Neural cell (in vitro differentiated cells): ENCODE measurements around the gene ARNT2.

Experiments used
- CTCF ChIP-seq: fragments of 450-650 bp; IDR thresholded peaks from 2 replicates; pipeline ENCODE4 v1.5.1; 2014; ENCODE audit warnings: antibody characterized with exemption, mild to moderate bottlenecking, moderate library complexity; ENCODE audit not compliant: poor library complexity, severe bottlenecking
- EP300 ChIP-seq: fragments of 450-650 bp; conservative IDR thresholded peaks from 2 replicates; pipeline ENCODE4 v1.6.1; 2014; ENCODE audit warnings: antibody characterized with exemption, mild to moderate bottlenecking, moderate library complexity; ENCODE audit not compliant: poor library complexity, severe bottlenecking
- EZH2 ChIP-seq: fragments of 200-600, 300-800 bp; shearing (Covaris generic), sonication (generic); IDR thresholded peaks from 2 replicates; pipeline ENCODE4 v1.6.1; 2014; ENCODE audit warnings: antibody characterized with exemption, low read length, borderline replicate concordance, mild to moderate bottlenecking; ENCODE audit not compliant: insufficient read depth, poor library complexity, severe bottlenecking
- MXI1 ChIP-seq: fragments of 450-650 bp; conservative IDR thresholded peaks from 2 replicates; pipeline ENCODE4 v1.6.1; 2014; ENCODE audit warnings: antibody characterized with exemption, mild to moderate bottlenecking; ENCODE audit not compliant: poor library complexity, severe bottlenecking
- POLR2AphosphoS5 ChIP-seq: IDR thresholded peaks from 2 replicates; pipeline ENCODE4 v1.6.1; 2012
- REST ChIP-seq: IDR thresholded peaks from 2 replicates; pipeline ENCODE4 v1.6.1; 2012; ENCODE audit warnings: borderline replicate concordance
- TAF1 ChIP-seq: IDR thresholded peaks from 2 replicates; pipeline ENCODE4 v1.6.1; 2012; ENCODE audit warnings: low read depth

GRCh38 chr15:80587007-80587406 lies 182.8 kb downstream of the ARNT2 start:
- no peak for TF ChIP-seq CTCF
- no peak for TF ChIP-seq POLR2AphosphoS5
- TF ChIP-seq EZH2 = no peak
- TF ChIP-seq EP300 = no peak
- TF ChIP-seq REST = no peak
- TF ChIP-seq TAF1 = no peak
- no peak for TF ChIP-seq MXI1
